ENCODE results near the gene KRT31. TPM values are rescaled to one million over a fixed set of nuclear protein-coding genes. Genes with fewer than 3 reads are reported as not detected.
"Not testable (repeated sequence)": the region's sequence is repeated elsewhere in the genome, so short reads cannot be mapped to it uniquely, and the experiment has no call there.

The KRT31 gene
- total RNA-seq, 2 donors from 2014 or later = not detected

DNA sequence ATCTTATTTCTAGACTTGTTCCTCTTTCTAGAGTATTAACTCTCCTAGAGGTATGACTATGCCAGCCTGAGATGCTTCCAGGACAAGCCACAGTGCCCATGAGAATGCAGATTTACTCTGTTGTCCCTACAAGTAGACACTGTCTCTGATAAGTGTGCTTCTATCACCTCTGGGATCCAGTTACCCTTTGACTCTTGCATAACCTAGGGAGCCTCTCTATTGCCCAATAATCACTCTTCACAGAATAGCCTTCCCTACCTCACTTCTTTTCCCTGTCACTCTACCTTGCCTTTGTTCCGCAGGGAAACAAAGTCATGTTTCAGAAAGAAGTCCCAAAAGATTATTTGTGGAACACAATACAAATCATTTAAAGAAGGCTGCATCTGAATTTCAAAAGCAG lies 13.7 kb downstream of the KRT31 start:
- DNase-seq (ENCODE audit: low spot score) = no peak
- Histone ChIP-seq H3K4me1 (replicated peaks) (no peaks in the 10 kb centered on the region), H3K27me3 (replicated peaks; ENCODE audit: insufficient read depth) (no peaks in the 10 kb centered on the region), H3K36me3 (no peaks in the 10 kb centered on the region), H3K27ac (no peak overlapping the region), H3K9me3 (no peaks in the 10 kb centered on the region), H3K4me3 (no peak overlapping the region)
- TF ChIP-seq POLR2A (IDR thresholded peaks at IDR 0.05) (no peak), POLR2AphosphoS5 (IDR thresholded peaks at IDR 0.05) (no peak)
- TF ChIP-seq, protein P1, sequence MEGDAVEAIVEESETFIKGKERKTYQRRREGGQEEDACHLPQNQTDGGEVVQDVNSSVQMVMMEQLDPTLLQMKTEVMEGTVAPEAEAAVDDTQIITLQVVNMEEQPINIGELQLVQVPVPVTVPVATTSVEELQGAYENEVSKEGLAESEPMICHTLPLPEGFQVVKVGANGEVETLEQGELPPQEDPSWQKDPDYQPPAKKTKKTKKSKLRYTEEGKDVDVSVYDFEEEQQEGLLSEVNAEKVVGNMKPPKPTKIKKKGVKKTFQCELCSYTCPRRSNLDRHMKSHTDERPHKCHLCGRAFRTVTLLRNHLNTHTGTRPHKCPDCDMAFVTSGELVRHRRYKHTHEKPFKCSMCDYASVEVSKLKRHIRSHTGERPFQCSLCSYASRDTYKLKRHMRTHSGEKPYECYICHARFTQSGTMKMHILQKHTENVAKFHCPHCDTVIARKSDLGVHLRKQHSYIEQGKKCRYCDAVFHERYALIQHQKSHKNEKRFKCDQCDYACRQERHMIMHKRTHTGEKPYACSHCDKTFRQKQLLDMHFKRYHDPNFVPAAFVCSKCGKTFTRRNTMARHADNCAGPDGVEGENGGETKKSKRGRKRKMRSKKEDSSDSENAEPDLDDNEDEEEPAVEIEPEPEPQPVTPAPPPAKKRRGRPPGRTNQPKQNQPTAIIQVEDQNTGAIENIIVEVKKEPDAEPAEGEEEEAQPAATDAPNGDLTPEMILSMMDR (IDR thresholded peaks at IDR 0.05) = no peak
- intact Hi-C loops (cut with DNase I) = no loop called here
- 97% methylated on average over 1 of the region's 1 CpG for WGBS

DNA sequence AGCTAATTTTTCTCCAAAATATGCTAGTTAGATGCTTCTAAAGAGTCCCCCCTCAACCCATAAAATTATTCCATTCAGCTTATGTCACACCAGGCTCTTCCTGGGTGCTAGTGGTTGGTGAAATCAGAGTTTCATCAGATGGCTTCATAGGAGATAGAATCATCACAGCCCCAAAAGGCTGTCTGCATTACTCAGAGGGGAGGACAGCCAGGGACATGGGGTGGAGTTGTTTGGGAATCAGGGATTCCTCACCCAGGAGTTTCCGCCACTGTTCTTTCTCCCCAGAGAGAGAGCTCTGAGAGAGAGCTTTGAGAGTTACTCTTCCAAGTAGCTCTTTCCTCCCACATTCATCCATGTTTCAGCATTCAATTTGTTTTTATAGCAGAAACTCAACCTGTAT lies 15.0 kb downstream of the KRT31 start:
- DNase-seq (ENCODE audit: low spot score) = no peak
- Histone ChIP-seq H3K27me3 (replicated peaks; ENCODE audit: insufficient read depth) (no peaks in the 10 kb centered on the region), H3K9me3 (no peaks in the 10 kb centered on the region), H3K4me1 (replicated peaks) (no peaks in the 10 kb centered on the region), H3K4me3 (no peak overlapping the region), H3K27ac (no peak overlapping the region), H3K36me3 (no peaks in the 10 kb centered on the region)
- 92% methylated on average over 1 of the region's 1 CpG for WGBS
- no peak for TF ChIP-seq POLR2AphosphoS5 (IDR thresholded peaks at IDR 0.05)
- no peak for TF ChIP-seq POLR2A (IDR thresholded peaks at IDR 0.05)
- TF ChIP-seq, protein P1 (IDR thresholded peaks at IDR 0.05) = no peak
- intact Hi-C loops (cut with DNase I) = no loop called here

DNA sequence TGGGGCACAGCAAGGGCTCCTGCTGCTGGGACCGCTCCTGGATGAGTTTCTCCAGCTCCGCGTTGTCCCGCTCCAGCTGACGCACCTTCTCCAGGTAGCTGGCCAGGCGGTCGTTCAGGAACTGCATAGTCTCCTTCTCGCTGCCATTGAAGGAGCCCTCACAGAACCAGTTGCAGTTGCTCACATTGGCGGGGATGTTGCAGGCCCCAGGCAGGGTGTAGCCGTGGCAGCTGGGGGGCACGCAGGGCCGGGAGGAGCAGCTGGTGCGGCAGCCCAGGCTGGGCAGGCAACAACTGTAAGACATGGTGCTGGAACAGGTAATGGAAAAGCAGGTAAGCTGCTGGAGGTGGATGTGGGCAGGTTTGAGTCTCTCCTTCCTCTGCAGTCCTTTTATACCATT lies 15.5 kb downstream of the KRT31 start, which contains the start of gene KRT34:
Gene KRT34 (minus strand): TSS at position 364 of the 400 bp plus-strand sequence. CDS start 60 bp downstream, at position 304.
- 95% methylated on average over 12 of the region's 13 CpGs for WGBS
- not testable (repeated sequence) for DNase-seq (ENCODE audit: low spot score)

DNA sequence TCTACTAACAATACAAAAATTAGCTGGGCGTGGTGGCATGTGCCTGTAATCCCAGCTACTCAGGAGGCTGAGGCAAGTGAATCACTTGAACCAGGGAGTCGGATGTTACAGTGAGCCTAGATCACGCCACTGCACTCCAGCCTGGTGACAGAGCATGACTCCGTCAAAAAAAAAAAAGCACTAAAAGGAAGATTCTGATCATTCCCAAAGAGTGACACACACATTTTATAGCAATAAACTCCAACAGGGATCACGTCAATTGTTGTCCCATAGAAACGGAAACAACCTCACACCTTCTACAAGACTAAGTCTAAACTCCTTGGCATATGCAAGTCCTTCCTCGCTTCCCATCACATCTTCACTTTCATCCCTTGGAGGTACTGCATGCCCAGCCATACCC lies 17.3 kb downstream of the KRT31 start:
- intact Hi-C loops (cut with DNase I); H3K4me3 ChIP-seq; H3K27ac ChIP-seq; H3K4me1 ChIP-seq (replicated peaks); H3K36me3 ChIP-seq; H3K27me3 ChIP-seq (replicated peaks; ENCODE audit: insufficient read depth); DNase-seq (ENCODE audit: low spot score); H3K9me3 ChIP-seq: not testable (repeated sequence)
- 88% methylated on average over 7 of the region's 7 CpGs for WGBS

More for the DNA sequence above, 15.5 kb downstream of the KRT31 start, which contains the start of gene KRT34:
- H3K4me3 ChIP-seq; intact Hi-C loops (cut with DNase I); H3K9me3 ChIP-seq; H3K27me3 ChIP-seq (replicated peaks; ENCODE audit: insufficient read depth); H3K4me1 ChIP-seq (replicated peaks); H3K36me3 ChIP-seq; H3K27ac ChIP-seq: not testable (repeated sequence)

DNA sequence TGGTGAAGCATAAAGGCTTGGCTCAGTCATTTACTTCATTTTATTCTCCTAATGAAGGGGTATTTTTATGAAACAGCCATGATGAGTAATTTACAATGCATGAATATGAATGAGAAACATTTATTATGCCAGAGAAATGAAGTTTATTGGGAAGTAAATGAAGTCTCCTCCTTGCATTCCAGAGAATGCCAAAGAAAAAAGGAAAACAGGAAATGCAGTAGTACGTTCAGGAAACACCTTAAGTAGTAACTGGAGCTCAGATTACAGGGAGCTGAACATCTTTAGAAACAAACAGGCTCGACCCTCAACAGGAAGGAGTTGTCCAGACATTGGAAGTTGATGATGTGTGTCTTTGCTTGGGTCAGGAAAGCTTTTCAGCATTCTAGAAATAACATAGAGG lies 19.9 kb downstream of the KRT31 start:
- TF ChIP-seq, protein P1 (IDR thresholded peaks at IDR 0.05) = no peak
- TF ChIP-seq POLR2AphosphoS5 (IDR thresholded peaks at IDR 0.05) (no peak), POLR2A (IDR thresholded peaks at IDR 0.05) (no peak)
- Histone ChIP-seq H3K27me3 (replicated peaks; ENCODE audit: insufficient read depth) (no peaks in the 10 kb centered on the region), H3K9me3 (no peaks in the 10 kb centered on the region), H3K4me1 (replicated peaks) (no peaks in the 10 kb centered on the region), H3K36me3 (no peaks in the 10 kb centered on the region), H3K4me3 (no peak overlapping the region), H3K27ac (no peak overlapping the region)
- intact Hi-C loops (cut with DNase I) = no loop called here
- 19% methylated on average over 2 of the region's 2 CpGs for WGBS
- no peak for DNase-seq (ENCODE audit: low spot score)

DNA sequence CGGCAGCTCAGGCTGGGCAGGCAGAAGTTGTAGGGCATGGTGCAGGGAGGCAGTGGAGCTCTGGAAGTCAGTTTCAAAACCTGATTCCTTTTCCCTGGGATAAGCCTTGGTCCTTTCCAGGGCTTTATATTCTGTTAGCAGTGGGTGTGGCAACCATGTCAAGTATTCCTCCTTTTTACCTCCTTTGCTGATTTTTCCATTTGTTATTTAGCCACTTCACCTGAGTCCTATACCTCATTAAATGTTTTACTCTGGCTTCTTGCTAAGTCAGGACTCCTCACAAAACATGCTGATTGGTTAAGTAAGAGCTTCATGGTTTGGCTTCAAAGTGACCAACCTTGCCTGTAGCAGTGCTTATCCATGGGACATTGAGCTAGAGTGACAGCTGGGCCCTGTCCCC lies 27.7 kb downstream of the KRT31 start, which contains the start of gene KRT33B:
Gene KRT33B (minus strand): TSS at position 101 of the 400 bp plus-strand sequence. CDS start 63 bp downstream, at position 38.
- intact Hi-C loops (cut with DNase I) = no loop called here
- Histone ChIP-seq H3K27me3 (replicated peaks; ENCODE audit: insufficient read depth) (no peaks in the 10 kb centered on the region), H3K36me3 (no peaks in the 10 kb centered on the region), H3K9me3 (no peaks in the 10 kb centered on the region), H3K4me1 (replicated peaks) (no peaks in the 10 kb centered on the region), H3K27ac (no peak within 1 kb of the TSS), H3K4me3 (no peak within 1 kb of the TSS)
- 100% methylated on average over 1 of the region's 1 CpG for WGBS
- no peak for TF ChIP-seq POLR2A (IDR thresholded peaks at IDR 0.05)
- TF ChIP-seq, protein P1 (IDR thresholded peaks at IDR 0.05) = no peak
- TF ChIP-seq POLR2AphosphoS5 (IDR thresholded peaks at IDR 0.05) = no peak
- no peak for DNase-seq (ENCODE audit: low spot score)
